Glutamatergic neuron (in vitro differentiated cells): Measurements from ENCODE around the gene NDUFAF3. TPM values are rescaled to one million over a fixed set of nuclear protein-coding genes. Genes with fewer than 3 reads are reported as not detected.

Source experiments
- DNase-seq: peaks from one replicate; pipeline ENCODE4 v3.0.0; 2022
- H3K27ac Mint-ChIP-seq: one replicate; pipeline ENCODE4 v1.8.0; 2020; ENCODE audit warnings: mild to moderate bottlenecking, mixed read lengths, inconsistent platforms; ENCODE audit not compliant: unreplicated experiment
- H3K27me3 Mint-ChIP-seq: one replicate; pipeline ENCODE4 v1.8.0; 2020; ENCODE audit warnings: mild to moderate bottlenecking, moderate library complexity, mixed read lengths, inconsistent platforms; ENCODE audit not compliant: unreplicated experiment
- H3K36me3 Mint-ChIP-seq: one replicate; pipeline ENCODE4 v1.8.0; 2020; ENCODE audit warnings: mild to moderate bottlenecking, mixed read lengths, inconsistent platforms; ENCODE audit not compliant: unreplicated experiment
- H3K4me1 Mint-ChIP-seq: one replicate; pipeline ENCODE4 v1.8.0; 2020; ENCODE audit warnings: mild to moderate bottlenecking, low read depth, mixed read lengths, inconsistent platforms; ENCODE audit not compliant: unreplicated experiment
- H3K4me3 Mint-ChIP-seq: one replicate; pipeline ENCODE4 v1.8.0; 2020; ENCODE audit warnings: mild to moderate bottlenecking, mixed read lengths, inconsistent platforms; ENCODE audit not compliant: unreplicated experiment
- H3K9me3 Mint-ChIP-seq: one replicate; pipeline ENCODE4 v1.8.0; 2020; ENCODE audit warnings: mild to moderate bottlenecking, moderate library complexity, mixed read lengths, inconsistent platforms; ENCODE audit not compliant: unreplicated experiment
- total RNA-seq: library from RNA; stranded (reverse); fragmentation: NEBNext Ultra II Directional; extraction: Animal tissue kit (Norgen Biotek cat#: 25700); gene quantifications from one replicate; pipeline ENCODE4 v1.2.1, GENCODE V29; 2021; ENCODE audit not compliant: unreplicated experiment
- TF ChIP-seq, protein P1 (sequence below): fragments of 200-600 bp; sonication (generic); IDR thresholded peaks from one replicate; pipeline ENCODE4 v1.5.0; 2021; ENCODE audit not compliant: partially characterized antibody, unreplicated experiment

The NDUFAF3 gene
- total RNA-seq, 1 donor from 2014 or later = 50.6 TPM

- H3K36me3 Mint-ChIP-seq = no peaks in the 10 kb centered on the region
Measured at GRCh38 chr3:48993834-48994233, 28.1 kb upstream of the NDUFAF3 start.

GRCh38 chr3:48996640-48997039 is 25.3 kb upstream of the NDUFAF3 start:
- no peak overlapping the region for H3K4me3 Mint-ChIP-seq
- H3K36me3 Mint-ChIP-seq = no peaks in the 10 kb centered on the region
- no peak overlapping the region for H3K27ac Mint-ChIP-seq
- no peak for DNase-seq
- TF ChIP-seq, protein P1, sequence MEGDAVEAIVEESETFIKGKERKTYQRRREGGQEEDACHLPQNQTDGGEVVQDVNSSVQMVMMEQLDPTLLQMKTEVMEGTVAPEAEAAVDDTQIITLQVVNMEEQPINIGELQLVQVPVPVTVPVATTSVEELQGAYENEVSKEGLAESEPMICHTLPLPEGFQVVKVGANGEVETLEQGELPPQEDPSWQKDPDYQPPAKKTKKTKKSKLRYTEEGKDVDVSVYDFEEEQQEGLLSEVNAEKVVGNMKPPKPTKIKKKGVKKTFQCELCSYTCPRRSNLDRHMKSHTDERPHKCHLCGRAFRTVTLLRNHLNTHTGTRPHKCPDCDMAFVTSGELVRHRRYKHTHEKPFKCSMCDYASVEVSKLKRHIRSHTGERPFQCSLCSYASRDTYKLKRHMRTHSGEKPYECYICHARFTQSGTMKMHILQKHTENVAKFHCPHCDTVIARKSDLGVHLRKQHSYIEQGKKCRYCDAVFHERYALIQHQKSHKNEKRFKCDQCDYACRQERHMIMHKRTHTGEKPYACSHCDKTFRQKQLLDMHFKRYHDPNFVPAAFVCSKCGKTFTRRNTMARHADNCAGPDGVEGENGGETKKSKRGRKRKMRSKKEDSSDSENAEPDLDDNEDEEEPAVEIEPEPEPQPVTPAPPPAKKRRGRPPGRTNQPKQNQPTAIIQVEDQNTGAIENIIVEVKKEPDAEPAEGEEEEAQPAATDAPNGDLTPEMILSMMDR = no peak
- H3K27me3 Mint-ChIP-seq = peaks cover 5% of the 10 kb centered on the region
- peaks cover 3% of the 10 kb centered on the region for H3K4me1 Mint-ChIP-seq
- no peaks in the 10 kb centered on the region for H3K9me3 Mint-ChIP-seq

More at GRCh38 chr3:48993834-48994233, 28.1 kb upstream of the NDUFAF3 start:
- Mint-ChIP-seq H3K27ac (no peak overlapping the region), H3K9me3 (peaks cover 2% of the 10 kb centered on the region), H3K27me3 (peaks cover 8% of the 10 kb centered on the region), H3K4me3 (no peak overlapping the region), H3K4me1 (peaks cover 6% of the 10 kb centered on the region)
- TF ChIP-seq, protein P1 = no peak
- DNase-seq = no peak

DNA sequence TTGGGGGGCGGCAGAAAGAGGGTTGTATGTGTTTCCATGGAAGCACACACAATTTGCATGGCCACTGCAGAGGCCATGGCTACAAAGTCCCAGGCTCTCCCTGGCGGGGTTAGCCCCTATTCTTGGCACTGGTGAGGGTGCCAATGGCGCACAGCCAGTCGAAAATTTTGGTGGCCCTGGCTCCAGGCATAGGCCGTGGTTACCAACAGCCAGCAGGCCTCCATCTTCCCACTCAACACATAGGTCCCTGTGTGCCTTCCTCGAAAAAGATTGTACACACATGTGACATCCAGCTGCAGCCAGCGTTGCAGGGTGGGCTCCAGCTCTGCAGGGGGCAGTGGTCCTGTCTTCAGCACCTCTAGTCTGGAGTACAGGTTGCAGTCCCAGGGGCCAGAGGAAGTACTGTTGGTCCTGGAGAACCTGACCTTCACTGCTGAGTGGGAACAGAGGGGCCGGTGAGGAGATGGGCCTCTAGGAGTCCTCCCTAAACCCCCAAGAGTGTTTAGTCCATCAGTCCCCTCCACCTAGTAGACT is 24.8 kb upstream of the NDUFAF3 start:
- TF ChIP-seq, protein P1 = peak; percentile 14
- Mint-ChIP-seq H3K27me3 (peaks cover 5% of the 10 kb centered on the region), H3K4me3 (no peak overlapping the region), H3K4me1 (peaks cover 3% of the 10 kb centered on the region), H3K27ac (no peak overlapping the region), H3K9me3 (no peaks in the 10 kb centered on the region), H3K36me3 (no peaks in the 10 kb centered on the region)
- DNase-seq = no peak

GRCh38 chr3:48997714-48998637 is 23.9 kb upstream of the NDUFAF3 start:
- H3K36me3 Mint-ChIP-seq = no peaks in the 10 kb centered on the region
- peak; percentile 60 for DNase-seq
- no peaks in the 10 kb centered on the region for H3K9me3 Mint-ChIP-seq
- TF ChIP-seq, protein P1 = no peak
- peaks cover 5% of the 10 kb centered on the region for H3K27me3 Mint-ChIP-seq
- peak overlapping the region; percentile 15 for H3K4me3 Mint-ChIP-seq
- no peak overlapping the region for H3K27ac Mint-ChIP-seq
- H3K4me1 Mint-ChIP-seq = peaks cover 3% of the 10 kb centered on the region
